ENCODE data around the gene YWHAG. TPM values are rescaled to one million over a fixed set of nuclear protein-coding genes. Genes with fewer than 3 reads are reported as not detected.

YWHAG gene
- total and polyA plus RNA-seq, 2 of the 13 experiments (the other 11 are each of a cell fraction or from before 2014, with no cell fraction given) = 36.9 to 67.5 TPM

DNA sequence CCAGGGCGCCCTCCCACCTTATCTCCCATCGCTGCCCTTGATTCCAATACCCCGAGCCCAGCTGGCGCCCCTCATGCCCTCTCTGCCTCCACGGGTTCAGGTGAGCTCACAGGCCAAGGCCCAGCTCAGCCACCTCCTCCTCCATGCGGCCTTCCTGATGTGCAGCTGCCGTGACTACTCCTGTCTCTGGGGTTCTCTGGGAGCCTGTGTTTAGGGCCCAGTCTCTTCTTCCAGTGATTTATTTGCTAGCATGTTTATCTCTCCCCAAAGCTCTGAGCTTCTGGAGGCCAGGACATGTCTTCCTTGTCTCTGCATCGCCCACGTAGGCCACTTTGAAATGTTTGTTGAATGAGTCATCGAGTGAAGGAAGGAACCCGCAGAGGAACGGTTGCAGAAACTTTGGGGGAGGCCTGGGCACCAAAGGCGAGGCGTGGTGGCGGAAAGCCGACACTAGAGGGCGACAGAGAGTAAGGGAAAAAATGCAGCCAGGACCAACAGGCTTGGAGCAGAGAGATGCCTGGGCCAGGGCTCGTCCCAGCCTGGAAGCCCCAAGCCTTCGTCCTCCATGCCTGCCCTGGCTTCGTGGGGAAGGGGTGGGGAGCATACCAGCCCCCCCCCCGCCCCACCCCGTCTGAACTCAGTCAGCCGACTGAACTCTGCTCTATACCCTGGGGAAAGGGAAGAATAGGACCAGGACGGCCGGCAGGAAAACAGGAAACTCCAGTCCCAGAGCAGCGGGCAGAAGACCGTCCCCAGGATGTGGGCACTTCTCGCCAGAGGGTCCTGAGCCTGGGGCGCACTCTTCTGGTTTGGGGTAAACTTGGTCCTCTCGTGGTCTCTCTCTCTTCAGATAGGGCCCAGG lies 67.2 kb downstream of the YWHAG start (continued):
- TF ChIP-seq, protein P1, sequence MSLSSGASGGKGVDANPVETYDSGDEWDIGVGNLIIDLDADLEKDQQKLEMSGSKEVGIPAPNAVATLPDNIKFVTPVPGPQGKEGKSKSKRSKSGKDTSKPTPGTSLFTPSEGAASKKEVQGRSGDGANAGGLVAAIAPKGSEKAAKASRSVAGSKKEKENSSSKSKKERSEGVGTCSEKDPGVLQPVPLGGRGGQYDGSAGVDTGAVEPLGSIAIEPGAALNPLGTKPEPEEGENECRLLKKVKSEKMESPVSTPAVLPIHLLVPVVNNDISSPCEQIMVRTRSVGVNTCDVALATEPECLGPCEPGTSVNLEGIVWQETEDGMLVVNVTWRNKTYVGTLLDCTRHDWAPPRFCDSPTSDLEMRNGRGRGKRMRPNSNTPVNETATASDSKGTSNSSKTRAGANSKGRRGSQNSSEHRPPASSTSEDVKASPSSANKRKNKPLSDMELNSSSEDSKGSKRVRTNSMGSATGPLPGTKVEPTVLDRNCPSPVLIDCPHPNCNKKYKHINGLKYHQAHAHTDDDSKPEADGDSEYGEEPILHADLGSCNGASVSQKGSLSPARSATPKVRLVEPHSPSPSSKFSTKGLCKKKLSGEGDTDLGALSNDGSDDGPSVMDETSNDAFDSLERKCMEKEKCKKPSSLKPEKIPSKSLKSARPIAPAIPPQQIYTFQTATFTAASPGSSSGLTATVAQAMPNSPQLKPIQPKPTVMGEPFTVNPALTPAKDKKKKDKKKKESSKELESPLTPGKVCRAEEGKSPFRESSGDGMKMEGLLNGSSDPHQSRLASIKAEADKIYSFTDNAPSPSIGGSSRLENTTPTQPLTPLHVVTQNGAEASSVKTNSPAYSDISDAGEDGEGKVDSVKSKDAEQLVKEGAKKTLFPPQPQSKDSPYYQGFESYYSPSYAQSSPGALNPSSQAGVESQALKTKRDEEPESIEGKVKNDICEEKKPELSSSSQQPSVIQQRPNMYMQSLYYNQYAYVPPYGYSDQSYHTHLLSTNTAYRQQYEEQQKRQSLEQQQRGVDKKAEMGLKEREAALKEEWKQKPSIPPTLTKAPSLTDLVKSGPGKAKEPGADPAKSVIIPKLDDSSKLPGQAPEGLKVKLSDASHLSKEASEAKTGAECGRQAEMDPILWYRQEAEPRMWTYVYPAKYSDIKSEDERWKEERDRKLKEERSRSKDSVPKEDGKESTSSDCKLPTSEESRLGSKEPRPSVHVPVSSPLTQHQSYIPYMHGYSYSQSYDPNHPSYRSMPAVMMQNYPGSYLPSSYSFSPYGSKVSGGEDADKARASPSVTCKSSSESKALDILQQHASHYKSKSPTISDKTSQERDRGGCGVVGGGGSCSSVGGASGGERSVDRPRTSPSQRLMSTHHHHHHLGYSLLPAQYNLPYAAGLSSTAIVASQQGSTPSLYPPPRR (CRISPR knock-in tag; IDR thresholded peaks at IDR 0.05; ENCODE audit: borderline replicate concordance) = 0 out of 2 replicates have a peak, but pooled peaks have one; percentile 40
- TF ChIP-seq ZNF616 (CRISPR knock-in tag; IDR thresholded peaks at IDR 0.05; ENCODE audit: low read depth) = no peak
- TF ChIP-seq, protein P2, sequence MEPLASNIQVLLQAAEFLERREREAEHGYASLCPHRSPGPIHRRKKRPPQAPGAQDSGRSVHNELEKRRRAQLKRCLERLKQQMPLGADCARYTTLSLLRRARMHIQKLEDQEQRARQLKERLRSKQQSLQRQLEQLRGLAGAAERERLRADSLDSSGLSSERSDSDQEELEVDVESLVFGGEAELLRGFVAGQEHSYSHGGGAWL (CRISPR knock-in tag; IDR thresholded peaks at IDR 0.05) = peak; percentile 38; the same call in 1 of the 2 replicates
- peak; percentile 58; the same call in 1 of the 2 replicates for TF ChIP-seq ZFY (CRISPR knock-in tag; IDR thresholded peaks at IDR 0.05)
- TF ChIP-seq ZNF234 (CRISPR knock-in tag; conservative IDR thresholded peaks at IDR 0.05) = no peak
- TF ChIP-seq EEA1 (CRISPR knock-in tag; IDR thresholded peaks at IDR 0.05; ENCODE audit: borderline replicate concordance) = no peak
- TF ChIP-seq KAT8 (CRISPR knock-in tag; IDR thresholded peaks at IDR 0.05) = peak; percentile 83; the same call in 1 of the 2 replicates
- TF ChIP-seq ZNF562 (CRISPR knock-in tag; IDR thresholded peaks at IDR 0.05; ENCODE audit: borderline replicate concordance) = no peak
- TF ChIP-seq ZNF296 (CRISPR knock-in tag; conservative IDR thresholded peaks at IDR 0.05) = no peak
- no peak for TF ChIP-seq NBN (conservative IDR thresholded peaks at IDR 0.05)
- no peak for TF ChIP-seq FOXA1 (IDR thresholded peaks at IDR 0.05)
- no peak for TF ChIP-seq FOXA1 (CRISPR knock-in tag; IDR thresholded peaks at IDR 0.05)
- TF ChIP-seq TARDBP (CRISPR knock-in tag; IDR thresholded peaks at IDR 0.05) = peak; percentile 88; the same call in 1 of the 2 replicates
- TF ChIP-seq MTF2 (CRISPR knock-in tag; IDR thresholded peaks at IDR 0.05; ENCODE audit: borderline replicate concordance) = no peak
- no peak for TF ChIP-seq MZF1 (CRISPR knock-in tag; IDR thresholded peaks at IDR 0.05; ENCODE audit: borderline replicate concordance)
- no peak for TF ChIP-seq SALL2 (CRISPR knock-in tag; IDR thresholded peaks at IDR 0.05)
- TF ChIP-seq, protein P3, sequence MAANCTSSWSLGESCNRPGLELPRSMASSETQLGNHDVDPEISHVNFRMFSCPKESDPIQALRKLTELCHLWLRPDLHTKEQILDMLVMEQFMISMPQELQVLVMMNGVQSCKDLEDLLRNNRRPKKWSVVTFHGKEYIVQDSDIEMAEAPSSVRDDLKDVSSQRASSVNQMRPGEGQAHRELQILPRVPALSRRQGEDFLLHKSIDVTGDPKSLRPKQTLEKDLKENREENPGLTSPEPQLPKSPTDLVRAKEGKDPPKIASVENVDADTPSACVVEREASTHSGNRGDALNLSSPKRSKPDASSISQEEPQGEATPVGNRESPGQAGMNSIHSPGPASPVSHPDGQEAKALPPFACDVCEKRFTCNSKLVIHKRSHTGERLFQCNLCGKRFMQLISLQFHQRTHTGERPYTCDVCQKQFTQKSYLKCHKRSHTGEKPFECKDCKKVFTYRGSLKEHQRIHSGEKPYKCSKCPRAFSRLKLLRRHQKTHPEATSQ (CRISPR knock-in tag; IDR thresholded peaks at IDR 0.05; ENCODE audit: borderline replicate concordance) = peak; percentile 75; the same call in 1 of the 2 replicates
- TF ChIP-seq MAFK (conservative IDR thresholded peaks at IDR 0.05 in 1 of 2, IDR thresholded peaks at IDR 0.05 in 1 of 2; ENCODE audit: low read length in 2 of 2) = no peak
- TF ChIP-seq RBM39 (IDR thresholded peaks at IDR 0.05; ENCODE audit: low read depth, low read length, poor library complexity, severe bottlenecking) = no peak
- no peak for TF ChIP-seq LCORL (IDR thresholded peaks at IDR 0.05)
- peak; percentile 86 for TF ChIP-seq LCORL (CRISPR knock-in tag; IDR thresholded peaks at IDR 0.05)
- no peak for TF ChIP-seq KLF13 (CRISPR knock-in tag; IDR thresholded peaks at IDR 0.05)
- TF ChIP-seq TFE3 (CRISPR knock-in tag; IDR thresholded peaks at IDR 0.05) = peak; percentile 45
